Cardiac muscle cell (in vitro differentiated cells and primary cell): ENCODE data around the gene SNHG17. TPM values are rescaled to one million over a fixed set of nuclear protein-coding genes. Genes with fewer than 3 reads are reported as not detected.

ENCODE experiments used
- polyA plus RNA-seq: library from polyadenylated mRNA; unstranded; fragments of >200 nt; fragmentation: Nextera tagmentation; extraction: Ambion mirVana; gene quantifications from 2 replicates; pipeline ENCODE4 v1.2.1, GENCODE V29; 2016
- total RNA-seq: library from RNA; depleted of rRNA; stranded (reverse); fragments of >200 nt; gene quantifications from 2 replicates; pipeline ENCODE4 v1.2.3, GENCODE V29; 2016

The SNHG17 gene
- total and polyA plus RNA-seq, 2 experiments from 2014 or later = 16.6 to 31.8 TPM

Other genes starting within 250 kb of the SNHG17 start
- gene KIAA1755, start 174.6 kb downstream of the SNHG17 start, total RNA-seq = not detected in 2 replicates
- gene KIAA1755, start 174.6 kb downstream of the SNHG17 start, polyA plus RNA-seq = not detected in 2 replicates
- not detected in 2 replicates for gene BPI, start 131.2 kb downstream of the SNHG17 start, total RNA-seq
- gene BPI, start 131.2 kb downstream of the SNHG17 start, polyA plus RNA-seq = not detected in 2 replicates
- gene LBP, start 88.8 kb downstream of the SNHG17 start, total RNA-seq = not detected in 2 replicates
- not detected in 2 replicates for gene LBP, start 88.8 kb downstream of the SNHG17 start, polyA plus RNA-seq
- gene RALGAPB, start 37.5 kb upstream of the SNHG17 start, total RNA-seq = 16.5 and 20.3 TPM in 2 replicates
- gene RALGAPB, start 37.5 kb upstream of the SNHG17 start, polyA plus RNA-seq = 10.3 and 11.0 TPM in 2 replicates
- not detected in 2 replicates for gene ADIG, start 145.9 kb upstream of the SNHG17 start, total RNA-seq
- not detected in 2 replicates for gene ADIG, start 145.9 kb upstream of the SNHG17 start, polyA plus RNA-seq
- gene ARHGAP40, start 166.5 kb upstream of the SNHG17 start, total RNA-seq = not detected in 2 replicates
- gene ARHGAP40, start 166.5 kb upstream of the SNHG17 start, polyA plus RNA-seq = not detected in 2 replicates